GM12801 (cell line): ENCODE measurements around the gene LAIR2.

Experiments
- CTCF ChIP-seq: IDR thresholded peaks from one replicate; pipeline ENCODE4 v1.5.1; 2011; ENCODE audit warnings: control low read depth; ENCODE audit not compliant: insufficient read length; ENCODE audit errors: extremely low read depth

The LAIR2 gene

GRCh38 chr19:54551293-54551692 lies 48.7 kb downstream of the LAIR2 start:
- no peak for TF ChIP-seq CTCF

- TF ChIP-seq CTCF: no peak
Measured at GRCh38 chr19:54551950-54552912, 49.6 kb downstream of the LAIR2 start.

GRCh38 chr19:54552913-54553310 lies 50.3 kb downstream of the LAIR2 start:
- no peak for TF ChIP-seq CTCF

- no peak for TF ChIP-seq CTCF
Measured at GRCh38 chr19:54554006-54554405, 51.4 kb downstream of the LAIR2 start.

- TF ChIP-seq CTCF: no peak
Measured at GRCh38 chr19:54554896-54555295, 52.3 kb downstream of the LAIR2 start.

- TF ChIP-seq CTCF: no peak
Measured at GRCh38 chr19:54556194-54556593, 53.6 kb downstream of the LAIR2 start.

- no peak for TF ChIP-seq CTCF
Measured at GRCh38 chr19:54558339-54558738, 55.7 kb downstream of the LAIR2 start.
